K562 (cell line): ENCODE results near the gene MAD1L1. TPM values are rescaled to one million over a fixed set of nuclear protein-coding genes. Genes with fewer than 3 reads are reported as not detected.

ENCODE experiments used
- GATAD2B ChIP-seq: fragments of 450-650 bp; IDR thresholded peaks from 2 replicates; pipeline ENCODE4 v1.6.1; 2017; ENCODE audit warnings: mild to moderate bottlenecking, borderline replicate concordance
- HDAC1 ChIP-seq, 2 experiments: fragments of 450-650 bp; IDR thresholded peaks; 2 replicates each; pipeline ENCODE4 v1.6.1; 2016 to 2017; ENCODE audit warnings: inconsistent platforms in 1 of 2, mild to moderate bottlenecking in 1 of 2, moderate library complexity in 1 of 2
- ILF3 ChIP-seq: fragments of 450-650 bp; IDR thresholded peaks from 2 replicates; pipeline ENCODE4 v1.6.1; 2018; ENCODE audit warnings: antibody characterized with exemption, mild to moderate bottlenecking, moderate library complexity, borderline replicate concordance
- KDM2B ChIP-seq: fragments of 250-450 bp; sonication (Bioruptor Pico); IDR thresholded peaks from 2 replicates; pipeline ENCODE4 v1.8.0; 2021; ENCODE audit warnings: mild to moderate bottlenecking, moderate library complexity
- MCM5 ChIP-seq: fragments of 450-650 bp; IDR thresholded peaks from 2 replicates; pipeline ENCODE4 v1.6.1; 2016; ENCODE audit warnings: low read depth
- NCOA2 ChIP-seq, 2 experiments: fragments of 450-650 bp; IDR thresholded peaks; 2 replicates each; pipeline ENCODE4 v1.6.1; 2018; ENCODE audit warnings: mild to moderate bottlenecking in 2 of 2, moderate library complexity in 1 of 2; ENCODE audit not compliant: partially characterized antibody in 2 of 2
- NR0B1 ChIP-seq: fragments of 450-650 bp; IDR thresholded peaks from one replicate; pipeline ENCODE4 v1.6.1; 2018; ENCODE audit warnings: mild to moderate bottlenecking, moderate library complexity; ENCODE audit not compliant: partially characterized antibody
- PML ChIP-seq: IDR thresholded peaks from 2 replicates; pipeline ENCODE4 v1.6.1; 2012; ENCODE audit warnings: low read length, inconsistent platforms
- PTTG1 ChIP-seq: fragments of 450-650 bp; IDR thresholded peaks from 2 replicates; pipeline ENCODE4 v1.6.1; 2016; ENCODE audit warnings: low read depth, mild to moderate bottlenecking, missing genetic modification characterization, missing compliant biosample characterization
- RBM17 ChIP-seq: fragments of 200-400 bp; formaldehyde crosslinking; IDR thresholded peaks from 2 replicates; pipeline ENCODE4 v1.6.1; 2017; ENCODE audit warnings: low read depth, mild to moderate bottlenecking, low read length, borderline replicate concordance
- SIN3A ChIP-seq, 2 experiments: fragments of 150-350 bp in 1 of 2; IDR thresholded peaks; 2 replicates each; pipeline ENCODE4 v1.6.1; 2011 to 2016; ENCODE audit warnings: borderline replicate concordance in 2 of 2, low read depth in 2 of 2, low read length in 2 of 2, mild to moderate bottlenecking in 2 of 2, moderate library complexity in 2 of 2; ENCODE audit not compliant: control insufficient read depth in 1 of 2
- SRF ChIP-seq, 2 experiments: fragments of 250-450, 450-650 bp in 1 of 2; sonication (Bioruptor Pico) in 1 of 2; sonication (generic) in 1 of 2; formaldehyde crosslinking; IDR thresholded peaks; 2 replicates each; pipeline versions ENCODE4 v1.5.0 to v1.5.1; 2020 to 2022; ENCODE audit warnings: mild to moderate bottlenecking in 1 of 2, missing genetic modification reagents in 1 of 2
- TAF15 ChIP-seq: fragments of 200-400 bp; formaldehyde crosslinking; IDR thresholded peaks from 2 replicates; pipeline ENCODE4 v1.6.1; 2017; ENCODE audit warnings: mild to moderate bottlenecking, low read depth, low read length, moderate library complexity
- TRIM25 ChIP-seq: fragments of 450-650 bp; IDR thresholded peaks from 2 replicates; pipeline ENCODE4 v1.7.0; 2016; ENCODE audit warnings: borderline replicate concordance
- YBX1 ChIP-seq: fragments of 450-650 bp; IDR thresholded peaks from 2 replicates; pipeline ENCODE4 v1.7.1; 2016; ENCODE audit warnings: mild to moderate bottlenecking
- YY1 ChIP-seq, 3 experiments: IDR thresholded peaks; 2 replicates each; pipeline ENCODE4 v1.6.1; 2011; ENCODE audit warnings: low read length in 2 of 3, mild to moderate bottlenecking in 2 of 3, moderate library complexity in 2 of 3, borderline replicate concordance in 1 of 3, control low read depth in 1 of 3, low read depth in 1 of 3; ENCODE audit not compliant: insufficient read depth in 3 of 3, insufficient replicate concordance in 2 of 3, control insufficient read depth in 1 of 3, insufficient read length in 1 of 3; ENCODE audit errors: extremely low read depth in 1 of 3
- ZFP30 ChIP-seq: fragments of 250-450 bp; sonication (Bioruptor Pico); IDR thresholded peaks from 2 replicates; pipeline ENCODE4 v1.8.0; 2022; ENCODE audit warnings: moderate library complexity, mild to moderate bottlenecking, inconsistent platforms, borderline replicate concordance
- ZNF717 ChIP-seq: fragments of 250-450 bp; sonication (Bioruptor Pico); IDR thresholded peaks from 2 replicates; pipeline ENCODE4 v1.5.0; 2021
- ZSCAN29 ChIP-seq: fragments of 450-650 bp; IDR thresholded peaks from 2 replicates; pipeline ENCODE4 v1.6.1; 2017
- polyA plus RNA-seq, 8 experiments: library from polyadenylated mRNA; depleted of rRNA in 4 of 8; stranded (reverse) in 5 of 8; unstranded in 3 of 8; fragments of >200 nt; fragmentation: Nextera tagmentation in 2 of 8; fragmentation: Illumina TruSeq in 1 of 8; extraction: Ambion mirVana in 2 of 8; extraction: Trizol in 1 of 8; gene quantifications; 2 replicates each; pipeline versions ENCODE4 v1.2.1 to v1.2.3, GENCODE V29; 2011 to 2014; ENCODE audit warnings: inconsistent platforms in 1 of 8, missing spikeins in 1 of 8
- total RNA-seq, 7 experiments: library from RNA; depleted of rRNA in 6 of 7; stranded (reverse); fragments of >200 nt in 6 of 7; fragmentation: Illumina TruSeq in 2 of 7; extraction: Trizol in 2 of 7; gene quantifications; 2 replicates each; pipeline versions ENCODE4 v1.2.1 to v1.2.3, GENCODE V29; 2011 to 2021; ENCODE audit warnings: low replicate concordance in 1 of 7
- TF ChIP-seq, protein P1 (sequence below): sonication (generic); formaldehyde crosslinking; IDR thresholded peaks from 2 replicates; pipeline ENCODE4 v1.8.0; 2022; ENCODE audit warnings: mild to moderate bottlenecking, missing genetic modification reagents
- TF ChIP-seq, protein P2 (sequence below): fragments of 450-650 bp; conservative IDR thresholded peaks from 2 replicates; pipeline ENCODE4 v1.6.1; 2016; ENCODE audit warnings: missing genetic modification characterization, low read depth, mild to moderate bottlenecking, missing compliant biosample characterization, moderate library complexity
- TF ChIP-seq, protein P3 (sequence below): fragments of 250-450 bp; sonication (Bioruptor Pico); IDR thresholded peaks from 2 replicates; pipeline ENCODE4 v1.9.0; 2021; ENCODE audit warnings: mild to moderate bottlenecking

MAD1L1 gene
- total and polyA plus RNA-seq, 9 of the 15 experiments (the other 6 are each of a cell fraction or from before 2014, with no cell fraction given), result 1.7 to 89.7 (median 18.0) TPM

GRCh38 chr7:2104107-2104710 lies 128.5 kb downstream of the MAD1L1 start (continued):
- no peak for TF ChIP-seq TAF15
- no peak for TF ChIP-seq TRIM25
- TF ChIP-seq ZNF717, result no peak
- peak in 1 of 3 experiments; percentile 53 for TF ChIP-seq YY1 (IDR thresholded peaks at IDR 0.05; ENCODE audit: borderline replicate concordance in 1 of 3, control insufficient read depth in 1 of 3, extremely low read depth in 1 of 3, insufficient read depth in 3 of 3, insufficient read length in 1 of 3, insufficient replicate concordance in 2 of 3, low read depth in 1 of 3, low read length in 2 of 3)
- no peak for TF ChIP-seq KDM2B (CRISPR knock-in tag)
- TF ChIP-seq SRF (CRISPR knock-in tag; IDR thresholded peaks at IDR 0.05), result peak in 1 of 2 experiments; percentile 43; a peak in 1 of 4 replicates
- TF ChIP-seq, protein P1, sequence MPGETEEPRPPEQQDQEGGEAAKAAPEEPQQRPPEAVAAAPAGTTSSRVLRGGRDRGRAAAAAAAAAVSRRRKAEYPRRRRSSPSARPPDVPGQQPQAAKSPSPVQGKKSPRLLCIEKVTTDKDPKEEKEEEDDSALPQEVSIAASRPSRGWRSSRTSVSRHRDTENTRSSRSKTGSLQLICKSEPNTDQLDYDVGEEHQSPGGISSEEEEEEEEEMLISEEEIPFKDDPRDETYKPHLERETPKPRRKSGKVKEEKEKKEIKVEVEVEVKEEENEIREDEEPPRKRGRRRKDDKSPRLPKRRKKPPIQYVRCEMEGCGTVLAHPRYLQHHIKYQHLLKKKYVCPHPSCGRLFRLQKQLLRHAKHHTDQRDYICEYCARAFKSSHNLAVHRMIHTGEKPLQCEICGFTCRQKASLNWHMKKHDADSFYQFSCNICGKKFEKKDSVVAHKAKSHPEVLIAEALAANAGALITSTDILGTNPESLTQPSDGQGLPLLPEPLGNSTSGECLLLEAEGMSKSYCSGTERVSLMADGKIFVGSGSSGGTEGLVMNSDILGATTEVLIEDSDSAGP (CRISPR knock-in tag), result no peak
- no peak for TF ChIP-seq GATAD2B
- no peak for TF ChIP-seq SIN3A (IDR thresholded peaks at IDR 0.05; ENCODE audit: borderline replicate concordance in 2 of 2, control insufficient read depth in 1 of 2, low read depth in 2 of 2, low read length in 2 of 2)
- TF ChIP-seq NCOA2 (IDR thresholded peaks at IDR 0.05; ENCODE audit: partially characterized antibody in 2 of 2), result no peak
- peak in 1 of 2 experiments; percentile 51; a peak in 1 of 4 replicates for TF ChIP-seq HDAC1 (IDR thresholded peaks at IDR 0.05)
- TF ChIP-seq ZSCAN29, result no peak
- TF ChIP-seq ILF3, result no peak
- TF ChIP-seq PTTG1 (tag), result no peak
- TF ChIP-seq, protein P2, sequence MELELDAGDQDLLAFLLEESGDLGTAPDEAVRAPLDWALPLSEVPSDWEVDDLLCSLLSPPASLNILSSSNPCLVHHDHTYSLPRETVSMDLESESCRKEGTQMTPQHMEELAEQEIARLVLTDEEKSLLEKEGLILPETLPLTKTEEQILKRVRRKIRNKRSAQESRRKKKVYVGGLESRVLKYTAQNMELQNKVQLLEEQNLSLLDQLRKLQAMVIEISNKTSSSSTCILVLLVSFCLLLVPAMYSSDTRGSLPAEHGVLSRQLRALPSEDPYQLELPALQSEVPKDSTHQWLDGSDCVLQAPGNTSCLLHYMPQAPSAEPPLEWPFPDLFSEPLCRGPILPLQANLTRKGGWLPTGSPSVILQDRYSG, result no peak
- TF ChIP-seq PML, result no peak; the same call in 1 of the 2 replicates
- TF ChIP-seq ZFP30 (CRISPR knock-in tag), result no peak
- TF ChIP-seq, protein P3, sequence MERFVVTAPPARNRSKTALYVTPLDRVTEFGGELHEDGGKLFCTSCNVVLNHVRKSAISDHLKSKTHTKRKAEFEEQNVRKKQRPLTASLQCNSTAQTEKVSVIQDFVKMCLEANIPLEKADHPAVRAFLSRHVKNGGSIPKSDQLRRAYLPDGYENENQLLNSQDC (CRISPR knock-in tag), result no peak
- no peak for TF ChIP-seq MCM5
- TF ChIP-seq NR0B1, result no peak
- TF ChIP-seq RBM17, result no peak
- no peak for TF ChIP-seq YBX1
